Nephron (organoid): ENCODE data around the gene ADAT1.
A peak's percentile ranks its signal among the peaks of the same experiment; 100 is the strongest.

Experiments
- H3K27ac Mint-ChIP-seq, 3 experiments: 2 replicates each; pipeline ENCODE4 v1.8.0; 2020; ENCODE audit warnings: mixed read lengths in 3 of 3, mild to moderate bottlenecking in 2 of 3, moderate library complexity in 1 of 3
- H3K27me3 Mint-ChIP-seq: 2 replicates; pipeline ENCODE4 v1.8.0; 2021; ENCODE audit warnings: low read depth, mild to moderate bottlenecking, moderate library complexity, mixed read lengths
- H3K36me3 Mint-ChIP-seq: 2 replicates; pipeline ENCODE4 v1.8.0; 2020; ENCODE audit warnings: low read depth, mixed read lengths
- H3K4me1 Mint-ChIP-seq: 2 replicates; pipeline ENCODE4 v1.8.0; 2020; ENCODE audit warnings: mixed read lengths
- H3K4me3 Mint-ChIP-seq, 3 experiments: 2 replicates each; pipeline ENCODE4 v1.8.0; 2020; ENCODE audit warnings: mild to moderate bottlenecking in 3 of 3, mixed read lengths in 3 of 3, moderate library complexity in 2 of 3
- H3K9me3 Mint-ChIP-seq: 2 replicates; pipeline ENCODE4 v1.8.0; 2020; ENCODE audit warnings: mixed read lengths
- TF ChIP-seq, protein P1 (sequence below), 3 experiments: fragments of 200-600 bp; sonication (generic); IDR thresholded peaks; one replicate each; pipeline ENCODE4 v1.5.0; 2021; ENCODE audit warnings: antibody characterized with exemption in 3 of 3; ENCODE audit not compliant: unreplicated experiment in 3 of 3

The ADAT1 gene

DNA sequence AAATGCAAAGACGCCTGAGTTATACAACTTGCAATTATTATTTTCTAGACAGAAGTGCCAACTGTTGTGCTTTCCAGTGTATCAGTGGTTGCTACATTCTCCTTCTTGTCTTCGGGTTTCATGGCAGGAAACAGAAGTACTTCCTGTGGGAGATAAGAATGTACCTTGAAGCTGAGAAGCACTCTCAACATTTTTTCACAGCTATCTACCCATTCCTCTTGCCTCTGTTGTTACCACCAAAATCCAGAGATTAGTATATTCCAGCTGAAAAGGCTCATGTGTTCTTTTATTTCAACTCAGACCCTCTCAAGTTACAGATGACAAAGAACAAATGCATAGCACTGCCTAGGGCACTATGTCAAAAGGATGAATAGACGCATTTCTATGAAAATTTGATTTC lies 4.8 kb upstream of the ADAT1 start:
- peaks cover 4% of the 10 kb centered on the region for H3K4me1 Mint-ChIP-seq
- peak overlapping the region in 1 of 3 experiments; percentile 50 for H3K27ac Mint-ChIP-seq
- TF ChIP-seq, protein P1, sequence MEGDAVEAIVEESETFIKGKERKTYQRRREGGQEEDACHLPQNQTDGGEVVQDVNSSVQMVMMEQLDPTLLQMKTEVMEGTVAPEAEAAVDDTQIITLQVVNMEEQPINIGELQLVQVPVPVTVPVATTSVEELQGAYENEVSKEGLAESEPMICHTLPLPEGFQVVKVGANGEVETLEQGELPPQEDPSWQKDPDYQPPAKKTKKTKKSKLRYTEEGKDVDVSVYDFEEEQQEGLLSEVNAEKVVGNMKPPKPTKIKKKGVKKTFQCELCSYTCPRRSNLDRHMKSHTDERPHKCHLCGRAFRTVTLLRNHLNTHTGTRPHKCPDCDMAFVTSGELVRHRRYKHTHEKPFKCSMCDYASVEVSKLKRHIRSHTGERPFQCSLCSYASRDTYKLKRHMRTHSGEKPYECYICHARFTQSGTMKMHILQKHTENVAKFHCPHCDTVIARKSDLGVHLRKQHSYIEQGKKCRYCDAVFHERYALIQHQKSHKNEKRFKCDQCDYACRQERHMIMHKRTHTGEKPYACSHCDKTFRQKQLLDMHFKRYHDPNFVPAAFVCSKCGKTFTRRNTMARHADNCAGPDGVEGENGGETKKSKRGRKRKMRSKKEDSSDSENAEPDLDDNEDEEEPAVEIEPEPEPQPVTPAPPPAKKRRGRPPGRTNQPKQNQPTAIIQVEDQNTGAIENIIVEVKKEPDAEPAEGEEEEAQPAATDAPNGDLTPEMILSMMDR (IDR thresholded peaks at IDR 0.05; ENCODE audit: unreplicated experiment in 3 of 3), result no peak
- H3K27me3 Mint-ChIP-seq, result no peaks in the 10 kb centered on the region
- H3K36me3 Mint-ChIP-seq, result peaks cover 65% of the 10 kb centered on the region
- no peaks in the 10 kb centered on the region for H3K9me3 Mint-ChIP-seq
- H3K4me3 Mint-ChIP-seq, result no peak overlapping the region

DNA sequence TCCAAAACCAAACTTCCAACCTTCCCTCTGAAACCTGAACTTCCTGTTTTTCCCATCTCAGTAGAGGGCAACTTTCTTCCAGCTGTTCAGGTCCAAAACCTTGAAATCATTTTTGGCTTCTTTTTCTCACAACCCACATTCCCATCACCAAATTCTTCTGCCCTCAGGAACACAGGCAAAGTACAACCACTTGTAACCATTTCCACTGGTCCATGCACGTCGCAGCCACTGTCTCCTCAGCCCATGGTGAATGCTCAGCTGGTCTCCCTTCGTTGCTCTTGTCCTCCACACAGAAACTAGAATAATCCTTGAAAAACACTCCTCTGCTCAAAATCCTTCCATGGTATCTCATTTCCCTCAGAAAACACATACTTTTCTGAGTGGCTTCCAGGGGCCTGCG lies 3.7 kb upstream of the ADAT1 start:
- Mint-ChIP-seq H3K27ac (no peak overlapping the region), H3K27me3 (no peaks in the 10 kb centered on the region), H3K4me1 (peaks cover 5% of the 10 kb centered on the region), H3K36me3 (peaks cover 58% of the 10 kb centered on the region), H3K4me3 (peak overlapping the region in 1 of 3 experiments; percentile 14), H3K9me3 (no peaks in the 10 kb centered on the region)
- TF ChIP-seq, protein P1 (IDR thresholded peaks at IDR 0.05; ENCODE audit: unreplicated experiment in 3 of 3), result no peak

DNA sequence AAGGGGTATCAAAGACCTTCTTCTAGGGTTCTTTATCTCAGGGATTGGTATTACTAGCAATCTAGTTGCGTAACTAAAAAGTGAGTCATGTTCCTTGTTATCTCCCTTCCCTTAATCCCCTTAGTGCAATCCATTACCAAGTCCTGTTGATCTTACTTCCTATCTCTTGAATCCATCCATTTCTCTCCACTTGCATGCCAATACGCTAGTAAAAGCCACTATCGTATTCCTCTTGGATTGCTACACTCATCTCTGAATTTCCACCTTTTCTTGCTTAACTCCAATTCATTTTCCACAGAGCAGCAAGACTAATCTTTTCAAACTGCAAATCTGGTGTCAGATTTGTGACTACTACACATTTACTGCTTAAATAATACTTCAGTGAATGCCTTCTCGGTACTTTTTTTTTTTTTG lies 1.8 kb upstream of the ADAT1 start:
- H3K4me1 Mint-ChIP-seq, result peaks cover 18% of the 10 kb centered on the region
- H3K9me3 Mint-ChIP-seq, result no peaks in the 10 kb centered on the region
- TF ChIP-seq, protein P1 (IDR thresholded peaks at IDR 0.05; ENCODE audit: unreplicated experiment in 3 of 3), result no peak
- peak overlapping the region; percentile 13 to 62 (median 37) for H3K4me3 Mint-ChIP-seq
- H3K36me3 Mint-ChIP-seq, result peaks cover 55% of the 10 kb centered on the region
- peak overlapping the region in 2 of 3 experiments; percentile 9 to 41 for H3K27ac Mint-ChIP-seq
- H3K27me3 Mint-ChIP-seq, result no peaks in the 10 kb centered on the region

DNA sequence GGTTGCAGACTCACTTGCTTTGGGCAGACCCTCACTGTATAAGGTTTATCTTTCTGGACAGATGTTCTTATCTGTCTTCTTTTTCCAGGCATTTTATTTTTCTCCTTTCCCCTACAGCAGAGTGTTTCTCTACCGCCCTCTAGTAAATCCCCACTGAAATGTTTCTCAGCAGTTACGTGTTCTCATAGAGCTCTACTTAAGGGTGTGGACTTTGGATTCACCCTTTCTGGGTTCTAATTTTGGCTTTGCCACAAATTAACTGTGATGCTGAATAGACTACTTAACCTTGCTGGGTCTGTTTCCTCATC lies 2.0 kb downstream of the ADAT1 start:
- Mint-ChIP-seq H3K27ac (peak overlapping the region in 2 of 3 experiments; percentile 6 to 10), H3K36me3 (peaks cover 44% of the 10 kb centered on the region), H3K27me3 (no peaks in the 10 kb centered on the region), H3K4me3 (peak overlapping the region; percentile 96 to 98 (median 97)), H3K4me1 (peaks cover 18% of the 10 kb centered on the region), H3K9me3 (no peaks in the 10 kb centered on the region)
- TF ChIP-seq, protein P1 (IDR thresholded peaks at IDR 0.05; ENCODE audit: unreplicated experiment in 3 of 3), result peak; percentile 44 to 55 (median 46)

DNA sequence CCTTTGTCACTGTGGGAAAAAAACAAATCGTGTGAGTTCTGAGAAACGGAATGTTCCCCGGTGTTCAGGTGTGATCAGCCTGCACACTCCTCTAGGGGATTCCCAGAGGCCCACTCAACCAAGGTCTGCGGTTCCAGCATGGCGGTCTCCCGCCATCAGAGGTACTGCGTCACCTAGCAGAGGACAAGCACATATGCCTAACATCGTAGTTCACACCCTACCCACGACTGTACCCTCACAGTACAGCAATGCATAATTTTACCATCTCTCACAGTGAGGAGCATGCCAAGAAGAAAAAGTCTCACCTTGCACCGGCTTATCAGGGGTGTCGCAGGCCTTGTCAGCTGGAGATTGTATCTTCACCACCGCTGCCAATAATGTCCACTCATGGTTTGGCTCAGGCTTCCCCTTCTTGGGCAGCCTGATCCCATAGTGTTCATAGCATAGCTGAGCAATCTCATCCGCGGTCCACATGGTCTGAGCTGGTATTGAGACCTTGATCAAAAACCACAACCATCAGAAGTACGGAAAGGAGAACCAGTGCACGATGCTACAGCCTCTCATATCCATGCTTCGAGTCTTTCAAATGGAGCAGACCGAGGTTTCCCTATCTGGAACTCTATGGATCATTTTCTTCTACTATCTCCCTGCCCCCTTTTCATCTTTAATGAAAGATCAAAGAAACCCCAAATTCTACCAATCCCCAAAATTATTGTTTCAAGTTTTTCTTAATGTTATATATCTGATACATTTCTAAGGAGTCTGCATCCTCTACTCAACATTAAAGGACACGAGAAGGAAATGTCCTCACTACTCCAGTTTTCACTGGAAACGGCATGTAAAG lies 2.5 kb downstream of the ADAT1 start:
- Mint-ChIP-seq H3K27ac (peak overlapping the region in 2 of 3 experiments; percentile 6 to 10), H3K27me3 (no peaks in the 10 kb centered on the region), H3K36me3 (peaks cover 42% of the 10 kb centered on the region), H3K9me3 (no peaks in the 10 kb centered on the region), H3K4me3 (peak overlapping the region; percentile 96 to 98 (median 97)), H3K4me1 (peaks cover 18% of the 10 kb centered on the region)
- TF ChIP-seq, protein P1 (IDR thresholded peaks at IDR 0.05; ENCODE audit: unreplicated experiment in 3 of 3), result no peak

DNA sequence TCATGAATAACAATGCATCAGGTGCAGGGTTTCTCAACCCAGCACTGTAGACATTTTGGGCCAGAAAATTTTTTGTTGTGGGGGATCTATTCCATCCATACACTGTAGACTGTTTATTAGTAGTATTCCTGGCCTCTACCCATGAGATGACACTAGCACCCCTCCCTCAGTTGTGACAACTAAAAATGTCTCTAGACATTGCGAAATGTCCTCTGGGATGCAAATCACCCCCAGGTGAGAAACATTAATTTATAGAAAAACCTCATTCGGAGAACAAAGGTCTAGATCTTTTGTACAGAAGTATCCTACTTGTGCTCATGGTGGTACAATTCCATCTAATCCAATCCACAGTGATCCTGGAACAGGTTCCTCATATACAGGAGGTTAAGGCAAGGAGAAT lies 4.3 kb downstream of the ADAT1 start:
- H3K27ac Mint-ChIP-seq, result no peak overlapping the region
- H3K27me3 Mint-ChIP-seq, result no peaks in the 10 kb centered on the region
- H3K36me3 Mint-ChIP-seq, result peaks cover 57% of the 10 kb centered on the region
- TF ChIP-seq, protein P1 (IDR thresholded peaks at IDR 0.05; ENCODE audit: unreplicated experiment in 3 of 3), result no peak
- H3K9me3 Mint-ChIP-seq, result no peaks in the 10 kb centered on the region
- H3K4me1 Mint-ChIP-seq, result peaks cover 18% of the 10 kb centered on the region
- H3K4me3 Mint-ChIP-seq, result no peak overlapping the region
